GM18907 (cell line): ENCODE measurements around the gene LTO1.

ENCODE experiments used
- ATAC-seq: cut with Tn5 transposase; IDR thresholded peaks from one replicate; pipeline ENCODE4 v1.9.1; 2021; ENCODE audit warnings: mild to moderate bottlenecking, moderate library complexity; ENCODE audit not compliant: unreplicated experiment

Gene LTO1

GRCh38 chr11:69682221-69682620, 7.1 kb upstream of the LTO1 start:
- no peak for ATAC-seq

- no peak for ATAC-seq
Measured at GRCh38 chr11:69680688-69681087, 5.5 kb upstream of the LTO1 start.

- no peak for ATAC-seq
Measured at GRCh38 chr11:69677749-69678148, 2.6 kb upstream of the LTO1 start.

- ATAC-seq = peak; percentile 3
Measured at GRCh38 chr11:69674267-69674885, 777 bp downstream of the LTO1 start.

- ATAC-seq = no peak
Measured at GRCh38 chr11:69671734-69672465, 3.3 kb downstream of the LTO1 start.

GRCh38 chr11:69670158-69670845, 4.9 kb downstream of the LTO1 start:
- no peak for ATAC-seq

GRCh38 chr11:69669486-69669885, 5.7 kb downstream of the LTO1 start:
- no peak for ATAC-seq

- no peak for ATAC-seq
Measured at GRCh38 chr11:69667619-69668604, 7.2 kb downstream of the LTO1 start.

- no peak for ATAC-seq
Measured at GRCh38 chr11:69666752-69667536, 8.2 kb downstream of the LTO1 start.

GRCh38 chr11:69666261-69666660, 8.9 kb downstream of the LTO1 start:
- no peak for ATAC-seq

- ATAC-seq = no peak
Measured at GRCh38 chr11:69665669-69666068, 9.5 kb downstream of the LTO1 start.

GRCh38 chr11:69664901-69665300, 10.3 kb downstream of the LTO1 start:
- ATAC-seq = no peak

- no peak for ATAC-seq
Measured at GRCh38 chr11:69664103-69664775, 10.9 kb downstream of the LTO1 start.

GRCh38 chr11:69663326-69663725, 11.8 kb downstream of the LTO1 start:
- ATAC-seq = no peak

GRCh38 chr11:69662806-69663205, 12.3 kb downstream of the LTO1 start:
- ATAC-seq = no peak

- ATAC-seq = no peak
Measured at GRCh38 chr11:69662021-69662698, 13.0 kb downstream of the LTO1 start.

GRCh38 chr11:69661413-69661715, 13.8 kb downstream of the LTO1 start:
- no peak for ATAC-seq

GRCh38 chr11:69660001-69660500, 15.1 kb downstream of the LTO1 start:
- ATAC-seq = no peak

- no peak for ATAC-seq
Measured at GRCh38 chr11:69659591-69659990, 15.6 kb downstream of the LTO1 start.
